GM12801 (cell line): Measurements from ENCODE around the gene TSPYL1.

Experiments used
- CTCF ChIP-seq: IDR thresholded peaks from one replicate; pipeline ENCODE4 v1.5.1; 2011; ENCODE audit warnings: control low read depth; ENCODE audit not compliant: insufficient read length; ENCODE audit errors: extremely low read depth

TSPYL1 gene

GRCh38 chr6:116291701-116292396 is 12.1 kb upstream of the TSPYL1 start:
- TF ChIP-seq CTCF: no peak

GRCh38 chr6:116290799-116291198 is 11.1 kb upstream of the TSPYL1 start:
- TF ChIP-seq CTCF: no peak

GRCh38 chr6:116289876-116290275 is 10.1 kb upstream of the TSPYL1 start:
- TF ChIP-seq CTCF: no peak

GRCh38 chr6:116287689-116288282 is 8.1 kb upstream of the TSPYL1 start:
- TF ChIP-seq CTCF: no peak

GRCh38 chr6:116286773-116287358 is 7.1 kb upstream of the TSPYL1 start:
- no peak for TF ChIP-seq CTCF

- TF ChIP-seq CTCF: no peak
These were observed 3.5 kb upstream of the TSPYL1 start for GRCh38 chr6:116283191-116283590.

- TF ChIP-seq CTCF: no peak
These were observed 3.0 kb upstream of the TSPYL1 start for GRCh38 chr6:116282698-116283097.
